Nephron progenitor cell (in vitro differentiated cells): ENCODE results near the gene AP4E1.
"Not testable (repeated sequence)": the region's sequence is repeated elsewhere in the genome, so short reads cannot be mapped to it uniquely, and the experiment has no call there.

ENCODE experiments used
- DNase-seq: peaks from one replicate; pipeline ENCODE4 v3.0.0; 2021
- H3K27ac Mint-ChIP-seq: 2 replicates; pipeline ENCODE4 v1.8.0; 2021; ENCODE audit warnings: mild to moderate bottlenecking, moderate library complexity, mixed read lengths
- H3K27me3 Mint-ChIP-seq: 2 replicates; pipeline ENCODE4 v1.8.0; 2021; ENCODE audit warnings: mild to moderate bottlenecking, low read depth, mixed read lengths; ENCODE audit not compliant: poor library complexity
- H3K36me3 Mint-ChIP-seq: 2 replicates; pipeline ENCODE4 v1.8.0; 2021; ENCODE audit warnings: low read depth, mixed read lengths
- H3K4me1 Mint-ChIP-seq: 2 replicates; pipeline ENCODE4 v1.8.0; 2021; ENCODE audit warnings: mixed read lengths
- H3K4me3 Mint-ChIP-seq: 2 replicates; pipeline ENCODE4 v1.8.0; 2021; ENCODE audit warnings: mild to moderate bottlenecking, moderate library complexity, mixed read lengths
- H3K9me3 Mint-ChIP-seq: 2 replicates; pipeline ENCODE4 v1.8.0; 2021; ENCODE audit warnings: mild to moderate bottlenecking, moderate library complexity, mixed read lengths
- TF ChIP-seq, protein P1 (sequence below): fragments of 200-600 bp; sonication (generic); IDR thresholded peaks from 2 replicates; pipeline ENCODE4 v1.5.0; 2021; ENCODE audit warnings: antibody characterized with exemption

The AP4E1 gene

DNA sequence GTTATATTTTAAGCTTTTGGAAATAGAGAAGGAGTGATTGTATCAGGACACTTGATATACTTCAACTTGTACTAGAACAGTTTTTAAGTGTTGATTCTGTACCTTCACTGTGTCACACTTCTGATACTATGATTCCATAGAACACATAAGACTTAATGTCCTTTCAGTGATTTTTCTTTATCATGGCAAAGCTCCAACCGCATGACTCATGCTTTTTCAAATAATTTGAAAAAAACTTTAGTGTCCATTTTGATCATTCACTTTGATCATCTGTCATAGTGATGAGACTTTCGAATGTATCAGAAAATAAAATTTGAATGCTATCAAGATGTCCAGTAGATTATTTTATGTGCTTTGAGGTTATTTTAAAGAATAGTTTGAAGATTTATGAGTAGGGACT is 32.0 kb downstream of the AP4E1 start:
- no peak overlapping the region for H3K27ac Mint-ChIP-seq
- H3K4me1 Mint-ChIP-seq, result no peaks in the 10 kb centered on the region
- H3K27me3 Mint-ChIP-seq, result no peaks in the 10 kb centered on the region
- H3K9me3 Mint-ChIP-seq, result no peaks in the 10 kb centered on the region
- H3K4me3 Mint-ChIP-seq, result no peak overlapping the region
- H3K36me3 Mint-ChIP-seq, result peaks cover 26% of the 10 kb centered on the region
- TF ChIP-seq, protein P1, sequence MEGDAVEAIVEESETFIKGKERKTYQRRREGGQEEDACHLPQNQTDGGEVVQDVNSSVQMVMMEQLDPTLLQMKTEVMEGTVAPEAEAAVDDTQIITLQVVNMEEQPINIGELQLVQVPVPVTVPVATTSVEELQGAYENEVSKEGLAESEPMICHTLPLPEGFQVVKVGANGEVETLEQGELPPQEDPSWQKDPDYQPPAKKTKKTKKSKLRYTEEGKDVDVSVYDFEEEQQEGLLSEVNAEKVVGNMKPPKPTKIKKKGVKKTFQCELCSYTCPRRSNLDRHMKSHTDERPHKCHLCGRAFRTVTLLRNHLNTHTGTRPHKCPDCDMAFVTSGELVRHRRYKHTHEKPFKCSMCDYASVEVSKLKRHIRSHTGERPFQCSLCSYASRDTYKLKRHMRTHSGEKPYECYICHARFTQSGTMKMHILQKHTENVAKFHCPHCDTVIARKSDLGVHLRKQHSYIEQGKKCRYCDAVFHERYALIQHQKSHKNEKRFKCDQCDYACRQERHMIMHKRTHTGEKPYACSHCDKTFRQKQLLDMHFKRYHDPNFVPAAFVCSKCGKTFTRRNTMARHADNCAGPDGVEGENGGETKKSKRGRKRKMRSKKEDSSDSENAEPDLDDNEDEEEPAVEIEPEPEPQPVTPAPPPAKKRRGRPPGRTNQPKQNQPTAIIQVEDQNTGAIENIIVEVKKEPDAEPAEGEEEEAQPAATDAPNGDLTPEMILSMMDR, result no peak
- no peak for DNase-seq

DNA sequence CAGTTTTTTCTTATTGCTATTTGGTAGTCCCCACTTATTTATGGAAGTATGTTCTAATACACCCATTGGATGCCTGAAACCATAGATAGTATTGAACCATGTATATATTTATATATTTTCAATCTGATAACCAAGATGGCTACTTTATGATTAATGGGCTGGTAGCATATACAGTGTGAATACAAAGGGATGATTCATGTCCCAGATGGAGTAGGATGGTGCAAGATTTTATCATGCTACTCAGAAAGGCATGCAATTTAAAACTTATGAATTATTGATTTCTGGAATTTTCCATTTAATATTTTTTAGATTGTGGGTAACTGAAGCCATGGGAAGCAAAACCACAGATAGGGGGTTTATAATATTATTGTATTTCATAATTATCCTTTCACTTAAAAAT is 35.2 kb downstream of the AP4E1 start:
- no peaks in the 10 kb centered on the region for H3K4me1 Mint-ChIP-seq
- DNase-seq, result no peak
- no peak overlapping the region for H3K4me3 Mint-ChIP-seq
- no peaks in the 10 kb centered on the region for H3K27me3 Mint-ChIP-seq
- no peaks in the 10 kb centered on the region for H3K9me3 Mint-ChIP-seq
- H3K36me3 Mint-ChIP-seq, result peaks cover 30% of the 10 kb centered on the region
- TF ChIP-seq, protein P1, result no peak
- H3K27ac Mint-ChIP-seq, result no peak overlapping the region

DNA sequence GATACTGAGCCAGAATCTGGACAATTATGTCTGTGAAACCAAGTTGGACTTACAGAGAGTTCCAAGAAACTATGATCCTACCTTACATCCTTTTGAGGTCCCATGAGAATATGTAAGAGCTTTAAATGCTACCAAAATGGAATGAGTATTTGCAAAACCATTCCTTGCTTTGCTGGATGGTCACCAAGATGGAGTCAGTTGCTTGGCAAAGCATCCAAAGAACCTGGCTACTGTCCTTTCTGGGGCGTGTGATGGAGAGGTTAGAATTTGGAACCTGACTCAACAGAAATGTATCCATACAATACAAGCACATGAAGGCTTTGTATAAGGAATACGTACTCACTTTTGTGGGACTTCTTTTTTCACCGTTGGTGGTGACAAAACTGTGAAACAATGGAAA is 36.2 kb downstream of the AP4E1 start:
- no peak for DNase-seq
- Mint-ChIP-seq H3K4me1 (no peaks in the 10 kb centered on the region), H3K9me3 (no peaks in the 10 kb centered on the region), H3K27ac (no peak overlapping the region), H3K4me3 (no peak overlapping the region), H3K36me3 (peaks cover 33% of the 10 kb centered on the region), H3K27me3 (no peaks in the 10 kb centered on the region)
- TF ChIP-seq, protein P1, result no peak

DNA sequence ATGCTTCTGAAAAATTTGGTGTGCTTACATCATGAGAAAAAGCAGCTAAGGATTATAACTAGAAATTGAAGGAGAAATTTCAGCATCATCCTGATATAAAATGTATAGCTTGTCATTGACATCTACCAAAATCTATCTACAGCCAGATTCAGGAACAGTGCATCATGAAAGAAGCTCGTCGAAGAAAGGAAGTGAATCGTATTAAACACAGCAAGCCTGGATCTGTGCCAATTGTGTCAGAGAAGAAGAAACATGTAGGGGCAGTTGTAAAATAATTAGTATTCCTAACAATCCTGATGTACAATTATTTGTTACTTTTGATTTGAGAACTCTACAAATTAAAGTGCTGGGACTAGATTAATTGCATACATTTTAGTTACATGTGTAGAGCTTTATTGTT is 37.2 kb downstream of the AP4E1 start:
- DNase-seq, result no peak
- Mint-ChIP-seq H3K4me1 (no peaks in the 10 kb centered on the region), H3K4me3 (no peak overlapping the region), H3K27me3 (no peaks in the 10 kb centered on the region), H3K27ac (no peak overlapping the region), H3K36me3 (peaks cover 43% of the 10 kb centered on the region), H3K9me3 (peaks cover 2% of the 10 kb centered on the region)
- TF ChIP-seq, protein P1, result no peak

DNA sequence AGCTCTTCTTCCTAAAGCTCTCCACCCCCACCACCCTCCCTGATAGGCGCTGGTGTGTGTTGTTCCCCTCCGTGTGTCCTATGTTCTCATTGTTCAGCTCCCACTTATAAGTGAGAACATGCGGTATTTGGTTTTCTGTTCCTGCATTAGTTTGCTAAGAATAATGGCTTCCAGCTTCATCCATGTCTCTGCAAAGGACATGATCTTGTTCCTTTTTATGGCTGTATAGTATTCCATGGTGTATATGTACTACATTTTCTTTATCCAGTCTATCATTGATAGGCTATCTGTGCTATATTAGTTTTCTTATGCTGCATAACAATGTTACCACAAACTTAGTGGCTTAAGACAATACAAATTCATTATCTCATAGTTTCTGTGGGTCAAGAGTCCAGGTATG is 42.3 kb downstream of the AP4E1 start:
- Mint-ChIP-seq H3K9me3 (peaks cover 12% of the 10 kb centered on the region), H3K36me3 (peaks cover 69% of the 10 kb centered on the region)
- DNase-seq, H3K27me3 Mint-ChIP-seq, H3K27ac Mint-ChIP-seq, H3K4me3 Mint-ChIP-seq, H3K4me1 Mint-ChIP-seq: not testable (repeated sequence)

DNA sequence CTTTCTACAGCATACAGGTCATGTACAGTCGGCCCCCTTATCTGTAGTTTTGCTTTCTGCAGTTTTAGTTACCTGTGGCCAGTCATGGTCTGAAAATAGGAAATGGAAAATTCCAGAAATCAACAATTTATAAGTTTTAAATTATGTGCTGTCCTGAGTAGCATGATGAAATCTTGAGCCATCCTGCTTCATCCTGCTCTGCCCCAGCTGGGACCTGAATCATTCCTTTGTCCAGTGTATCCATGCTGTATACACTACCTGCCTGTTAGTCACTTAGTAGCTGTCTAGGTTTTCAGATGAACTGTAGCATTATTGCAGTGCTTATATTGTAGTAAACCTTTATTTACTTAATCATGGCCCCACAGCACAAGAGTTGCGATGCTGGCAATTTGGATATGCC is 44.8 kb downstream of the AP4E1 start:
- TF ChIP-seq, protein P1, result no peak
- peaks cover 85% of the 10 kb centered on the region for H3K36me3 Mint-ChIP-seq
- no peak overlapping the region for H3K27ac Mint-ChIP-seq
- H3K4me3 Mint-ChIP-seq, result no peak overlapping the region
- no peaks in the 10 kb centered on the region for H3K4me1 Mint-ChIP-seq
- no peaks in the 10 kb centered on the region for H3K27me3 Mint-ChIP-seq
- peaks cover 12% of the 10 kb centered on the region for H3K9me3 Mint-ChIP-seq
- no peak for DNase-seq

DNA sequence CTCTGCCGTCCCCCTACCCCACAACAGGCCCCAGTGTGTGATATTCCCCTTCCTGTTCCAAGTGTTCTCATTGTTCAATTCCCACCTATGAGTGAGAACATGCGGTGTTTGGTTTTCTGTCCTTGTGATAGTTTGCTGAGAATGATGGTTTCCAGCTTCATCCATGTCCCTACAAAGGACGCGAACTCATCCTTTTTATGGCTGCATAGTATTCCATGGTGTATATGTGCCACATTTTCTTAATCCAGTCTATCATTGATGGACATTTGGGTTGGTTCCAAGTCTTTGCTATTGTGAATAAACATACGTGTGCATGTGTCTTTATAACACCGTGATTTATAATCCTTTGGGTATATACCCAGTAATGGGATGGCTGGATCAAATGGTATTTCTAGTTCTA is 46.4 kb downstream of the AP4E1 start:
- H3K9me3 Mint-ChIP-seq, result peaks cover 18% of the 10 kb centered on the region
- peaks cover 94% of the 10 kb centered on the region for H3K36me3 Mint-ChIP-seq
- not testable (repeated sequence) for DNase-seq, H3K27me3 Mint-ChIP-seq, H3K27ac Mint-ChIP-seq, H3K4me3 Mint-ChIP-seq, H3K4me1 Mint-ChIP-seq
